Dermis blood vessel endothelial cell (primary cell): ENCODE data around the gene CHST8. TPM values are rescaled to one million over a fixed set of nuclear protein-coding genes. Genes with fewer than 3 reads are reported as not detected.
"Not testable (repeated sequence)": the region's sequence is repeated elsewhere in the genome, so short reads cannot be mapped to it uniquely, and the experiment has no call there.

Experiments
- DNase-seq: peaks from one replicate; pipeline ENCODE4 v3.0.0; 2010
- total RNA-seq: library from RNA; depleted of rRNA; stranded (reverse); fragments of >200 nt; gene quantifications from 2 replicates; pipeline ENCODE4 v1.2.3, GENCODE V29; 2014

Gene CHST8
- total RNA-seq, 1 donor from 2014 or later: not detected

GRCh38 chr19:33814181-33815165 is 192.7 kb downstream of the CHST8 start:
- DNase-seq: no peak

- DNase-seq: no peak
Measured at GRCh38 chr19:33815380-33816340, 193.9 kb downstream of the CHST8 start.

DNA sequence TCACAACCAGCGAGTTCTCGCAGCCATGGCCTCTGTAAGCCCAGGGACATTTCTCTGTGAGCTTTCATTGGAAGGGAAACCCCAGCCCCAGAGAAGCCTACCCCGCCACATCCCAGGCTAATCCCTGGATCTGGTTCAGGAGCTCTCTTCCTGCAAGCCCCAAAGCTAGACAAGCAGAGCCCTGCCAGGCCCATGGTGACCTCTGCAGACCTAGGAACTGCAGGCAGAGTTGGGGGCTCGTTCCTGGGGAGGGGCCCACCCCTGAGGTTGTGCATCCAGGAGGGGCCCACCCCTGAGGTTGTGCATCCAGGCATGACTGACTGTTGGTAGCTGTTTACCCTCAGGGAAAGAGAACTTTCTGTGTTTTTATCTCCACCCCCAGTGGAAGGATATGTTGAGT is 196.7 kb downstream of the CHST8 start:
- no peak for DNase-seq

- not testable (repeated sequence) for DNase-seq
Measured at GRCh38 chr19:33819078-33819477, 197.3 kb downstream of the CHST8 start.

DNA sequence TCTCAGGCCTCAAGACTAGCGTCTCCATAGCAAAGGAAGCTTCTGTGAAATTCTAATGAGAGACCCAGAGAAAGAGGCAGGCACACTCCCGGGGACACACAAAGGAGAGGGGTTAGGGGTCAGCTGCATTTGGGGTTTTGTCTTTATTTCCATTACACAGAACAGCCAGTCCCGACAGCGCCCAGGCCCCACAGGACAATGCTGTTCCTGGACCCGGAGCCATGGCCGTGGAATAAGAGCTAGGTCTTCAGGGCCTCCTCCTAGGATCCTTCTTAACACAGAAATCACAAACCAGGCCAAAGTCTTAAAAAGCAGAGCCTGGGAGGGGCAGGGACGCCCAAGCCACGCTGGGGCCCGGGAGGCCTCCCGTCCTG is 197.7 kb downstream of the CHST8 start:
- DNase-seq: no peak

- peak; percentile 64 for DNase-seq
Measured at GRCh38 chr19:33819880-33820781, 198.4 kb downstream of the CHST8 start.

DNA sequence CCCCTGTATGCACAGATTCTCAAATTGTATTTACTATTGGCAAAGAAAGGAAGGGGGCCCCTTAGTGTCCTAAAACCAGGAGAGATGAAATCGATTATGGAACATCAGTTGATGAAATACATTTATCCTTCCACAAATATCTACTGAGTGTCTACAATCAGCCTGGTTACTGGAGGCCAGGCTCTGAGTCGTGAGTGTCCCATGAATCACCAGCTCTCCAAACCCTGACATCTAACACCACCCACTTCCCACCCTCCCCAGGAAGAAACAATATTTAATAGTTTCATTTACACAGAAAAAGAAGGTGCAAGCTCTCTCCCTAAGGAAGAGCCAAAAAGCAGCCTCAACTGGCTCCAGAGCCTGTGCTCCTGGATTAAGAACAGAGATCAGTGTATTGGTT is 200.1 kb downstream of the CHST8 start:
- DNase-seq: no peak

Other genes with a start within 250 kb of the CHST8 start
- 32.6 and 38.6 TPM in 2 replicates for gene CEBPG, start 248.2 kb upstream of the CHST8 start, total RNA-seq
- gene PEPD, start 100.2 kb upstream of the CHST8 start, total RNA-seq: 70.5 and 78.8 TPM in 2 replicates
- 55.3 and 61.8 TPM in 2 replicates for gene KCTD15, start 174.9 kb downstream of the CHST8 start, total RNA-seq